ENCODE data around the gene AP3S2. TPM values are rescaled to one million over a fixed set of nuclear protein-coding genes. Genes with fewer than 3 reads are reported as not detected.
"Not testable (repeated sequence)": the region's sequence is repeated elsewhere in the genome, so short reads cannot be mapped to it uniquely, and the experiment has no call there.

Gene AP3S2
- 21.4 and 24.7 TPM in 2 replicates for total RNA-seq

DNA sequence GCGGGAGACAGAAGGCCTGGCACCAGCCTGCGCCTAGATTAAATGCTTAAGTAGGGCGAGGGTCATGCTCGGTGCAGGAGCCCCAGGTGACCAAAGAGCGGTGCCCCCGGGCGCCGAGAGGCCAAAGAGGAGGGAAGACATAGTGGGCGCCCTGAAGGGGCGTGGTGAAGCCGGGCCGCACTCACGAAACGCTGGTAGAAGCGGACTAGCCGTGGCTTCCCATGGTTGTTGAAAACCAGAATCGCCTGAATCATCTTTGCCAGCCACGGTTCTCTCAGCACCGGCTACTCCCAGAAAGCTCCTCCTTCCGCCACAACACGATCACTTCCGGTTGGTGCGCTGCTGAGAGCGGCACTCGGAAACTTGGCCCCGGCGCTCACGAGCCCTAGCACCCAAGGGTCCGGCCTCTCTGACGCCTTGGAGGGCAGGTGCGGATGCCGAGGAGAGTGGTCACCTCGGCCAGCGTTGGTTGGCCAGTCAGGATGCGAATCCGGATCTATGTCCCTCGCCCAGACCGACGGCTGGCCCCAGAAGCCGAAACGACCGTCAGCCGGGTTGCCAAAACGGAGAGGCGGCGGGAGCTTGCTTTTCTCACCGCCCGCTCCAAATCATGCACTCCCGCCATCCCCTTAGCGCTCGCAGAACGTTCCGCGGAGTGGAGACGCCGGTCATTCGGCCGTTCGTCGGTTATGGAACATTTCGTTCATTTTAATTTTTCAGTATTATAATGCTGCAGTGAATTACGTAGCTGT, at the start of gene AP3S2:
TSS of gene AP3S2 (minus strand) at position 299 of the 752 bp plus-strand sequence. CDS start at position 254, 45 bp downstream.
- H3K4me3 Mint-ChIP-seq: peak within 1 kb of the TSS; percentile 97
- peaks cover 7% of the 10 kb centered on the region for H3K36me3 Mint-ChIP-seq (ENCODE audit: low read depth)
- H3K27ac Mint-ChIP-seq: peak within 1 kb of the TSS; percentile 94
- intact Hi-C loops (cut with micrococcal nuclease): loop anchor here (1.0 to 10.0 kb wide), 13 partner anchors 19 to 1041 kb away; partner anchors contain the start of genes GDPGP1, HDDC3, IDH2 and MESP1
- H3K27me3 Mint-ChIP-seq (ENCODE audit: insufficient read depth): no peaks in the 10 kb centered on the region
- DNase-seq (ENCODE audit: low spot score): peak; percentile 87
- peaks cover 36% of the 10 kb centered on the region for H3K4me1 Mint-ChIP-seq (ENCODE audit: low read depth)
- no peaks in the 10 kb centered on the region for H3K9me3 Mint-ChIP-seq

DNA sequence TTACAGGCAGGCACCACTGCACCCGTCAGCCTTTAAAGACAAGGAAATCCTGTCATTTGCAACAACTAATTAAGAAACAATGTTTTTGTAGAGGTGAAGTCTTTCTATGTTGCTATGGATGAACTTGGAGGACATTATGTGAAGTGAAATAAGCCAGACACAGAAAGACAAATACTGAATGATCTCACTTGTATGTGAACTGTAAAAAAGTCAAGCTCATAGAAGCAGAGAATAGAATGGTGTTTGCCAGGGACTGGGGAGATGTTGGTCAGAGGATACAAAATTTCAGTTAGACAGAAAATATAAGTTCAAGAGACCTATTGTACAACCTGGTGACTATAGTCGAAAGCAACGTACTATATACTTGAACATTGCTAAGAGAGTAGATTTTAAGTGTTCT, 46.1 kb upstream of the AP3S2 start:
- no peak overlapping the region for H3K4me3 Mint-ChIP-seq
- no peak for DNase-seq (ENCODE audit: low spot score)
- peaks cover 2% of the 10 kb centered on the region for H3K36me3 Mint-ChIP-seq (ENCODE audit: low read depth)
- no peak overlapping the region for H3K27ac Mint-ChIP-seq
- H3K9me3 Mint-ChIP-seq: no peaks in the 10 kb centered on the region
- intact Hi-C loops (cut with micrococcal nuclease): loop anchor here (5.0 kb wide), 2 partner anchors 32 to 132 kb away; no protein-coding TSS in a partner anchor
- H3K4me1 Mint-ChIP-seq (ENCODE audit: low read depth): peaks cover 25% of the 10 kb centered on the region
- H3K27me3 Mint-ChIP-seq (ENCODE audit: insufficient read depth): peaks cover 24% of the 10 kb centered on the region

GRCh38 chr15:89939377-89939776, 45.6 kb upstream of the AP3S2 start:
- not testable (repeated sequence) for H3K27ac Mint-ChIP-seq; H3K36me3 Mint-ChIP-seq (ENCODE audit: low read depth); H3K4me3 Mint-ChIP-seq; DNase-seq (ENCODE audit: low spot score); H3K9me3 Mint-ChIP-seq
- intact Hi-C loops (cut with micrococcal nuclease): loop anchor here (5.0 kb wide), 2 partner anchors 33 to 133 kb away; no protein-coding TSS in a partner anchor
- peaks cover 24% of the 10 kb centered on the region for H3K27me3 Mint-ChIP-seq (ENCODE audit: insufficient read depth)
- H3K4me1 Mint-ChIP-seq (ENCODE audit: low read depth): peaks cover 25% of the 10 kb centered on the region

GRCh38 chr15:89937365-89938350, 43.9 kb upstream of the AP3S2 start:
- H3K4me1 Mint-ChIP-seq (ENCODE audit: low read depth): peaks cover 25% of the 10 kb centered on the region
- intact Hi-C loops (cut with micrococcal nuclease): loop anchor here (5.0 kb wide), 2 partner anchors 35 to 135 kb away; no protein-coding TSS in a partner anchor
- no peak for DNase-seq (ENCODE audit: low spot score)
- no peaks in the 10 kb centered on the region for H3K36me3 Mint-ChIP-seq (ENCODE audit: low read depth)
- H3K4me3 Mint-ChIP-seq: no peak overlapping the region
- H3K27me3 Mint-ChIP-seq (ENCODE audit: insufficient read depth): peaks cover 33% of the 10 kb centered on the region
- H3K9me3 Mint-ChIP-seq: no peaks in the 10 kb centered on the region
- H3K27ac Mint-ChIP-seq: no peak overlapping the region

GRCh38 chr15:89936786-89937265, 43.0 kb upstream of the AP3S2 start:
- intact Hi-C loops (cut with micrococcal nuclease): loop anchor here (5.0 kb wide), 2 partner anchors 35 to 135 kb away; no protein-coding TSS in a partner anchor
- peak overlapping the region; percentile 1 for H3K4me3 Mint-ChIP-seq
- no peaks in the 10 kb centered on the region for H3K9me3 Mint-ChIP-seq
- no peak overlapping the region for H3K27ac Mint-ChIP-seq
- no peak for DNase-seq (ENCODE audit: low spot score)
- peaks cover 25% of the 10 kb centered on the region for H3K4me1 Mint-ChIP-seq (ENCODE audit: low read depth)
- peaks cover 35% of the 10 kb centered on the region for H3K27me3 Mint-ChIP-seq (ENCODE audit: insufficient read depth)
- no peaks in the 10 kb centered on the region for H3K36me3 Mint-ChIP-seq (ENCODE audit: low read depth)

DNA sequence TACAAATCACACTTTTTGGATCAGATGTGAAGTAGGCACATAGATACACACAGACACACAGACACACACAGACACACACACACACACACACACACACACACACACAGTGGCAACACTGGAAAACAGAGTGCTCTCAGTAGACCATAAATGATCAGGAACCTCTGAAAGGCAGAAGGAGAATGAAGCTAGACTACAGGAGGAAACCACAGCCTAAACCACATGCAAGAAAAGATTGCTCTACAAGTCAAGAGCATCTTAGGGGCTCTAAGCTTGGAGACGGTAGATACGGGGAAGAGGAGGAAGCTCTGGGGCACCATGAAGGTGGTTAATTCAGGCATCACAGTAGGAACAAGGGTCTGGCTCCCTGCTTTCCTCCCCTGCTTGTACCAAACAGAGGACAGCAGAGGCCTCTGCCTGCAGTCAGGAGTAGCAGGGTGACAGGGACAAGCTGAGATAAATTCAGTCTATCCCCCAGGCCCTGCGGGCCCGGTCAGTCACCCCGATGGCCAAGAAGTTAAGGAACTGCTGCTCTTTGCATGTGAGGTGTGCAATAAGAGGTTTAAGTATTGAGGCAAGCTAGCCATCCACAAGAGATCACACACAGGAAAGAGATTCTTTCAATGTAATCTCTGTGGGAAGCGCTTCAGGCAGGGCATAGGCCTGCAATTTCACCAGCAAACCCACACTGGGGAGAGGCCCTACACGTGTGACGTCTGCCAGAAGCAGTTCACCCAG, 42.4 kb upstream of the AP3S2 start:
- Mint-ChIP-seq H3K9me3 (no peaks in the 10 kb centered on the region), H3K4me1 (ENCODE audit: low read depth) (peaks cover 25% of the 10 kb centered on the region), H3K27ac (no peak overlapping the region), H3K27me3 (ENCODE audit: insufficient read depth) (peaks cover 36% of the 10 kb centered on the region), H3K4me3 (peak overlapping the region; percentile 1), H3K36me3 (ENCODE audit: low read depth) (no peaks in the 10 kb centered on the region)
- intact Hi-C loops (cut with micrococcal nuclease): loop anchor here (5.0 kb wide), 2 partner anchors 36 to 136 kb away; no protein-coding TSS in a partner anchor
- peak; percentile 12 for DNase-seq (ENCODE audit: low spot score)

GRCh38 chr15:89932880-89933279, 39.1 kb upstream of the AP3S2 start:
- peaks cover 16% of the 10 kb centered on the region for H3K27me3 Mint-ChIP-seq (ENCODE audit: insufficient read depth)
- no peaks in the 10 kb centered on the region for H3K9me3 Mint-ChIP-seq
- no peak for DNase-seq (ENCODE audit: low spot score)
- H3K4me3 Mint-ChIP-seq: no peak overlapping the region
- intact Hi-C loops (cut with micrococcal nuclease): no loop called here
- H3K27ac Mint-ChIP-seq: no peak overlapping the region
- H3K36me3 Mint-ChIP-seq (ENCODE audit: low read depth): no peaks in the 10 kb centered on the region
- peaks cover 21% of the 10 kb centered on the region for H3K4me1 Mint-ChIP-seq (ENCODE audit: low read depth)

DNA sequence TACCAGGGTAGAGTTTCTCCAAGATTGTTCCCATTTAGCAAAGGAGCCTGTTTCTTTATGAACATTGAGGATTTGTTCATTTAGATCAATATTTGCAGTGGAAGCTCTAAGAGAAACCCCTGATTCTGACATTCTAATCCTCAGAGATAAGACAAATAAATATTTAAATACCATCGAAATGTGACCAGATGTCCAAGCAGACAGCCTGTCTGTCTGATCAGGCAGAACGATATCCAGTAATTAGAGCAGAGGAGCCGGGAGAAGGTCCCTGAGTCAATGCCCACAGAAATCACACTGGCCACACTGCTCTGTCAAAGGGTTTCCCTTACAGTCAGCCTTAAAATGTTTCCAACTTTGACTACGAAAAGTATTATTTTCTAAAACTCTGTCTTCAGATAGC, 34.6 kb upstream of the AP3S2 start:
- Mint-ChIP-seq H3K4me1 (ENCODE audit: low read depth) (no peaks in the 10 kb centered on the region), H3K36me3 (ENCODE audit: low read depth) (no peaks in the 10 kb centered on the region), H3K27ac (no peak overlapping the region), H3K9me3 (no peaks in the 10 kb centered on the region), H3K27me3 (ENCODE audit: insufficient read depth) (peaks cover 11% of the 10 kb centered on the region), H3K4me3 (no peak overlapping the region)
- intact Hi-C loops (cut with micrococcal nuclease): no loop called here
- DNase-seq (ENCODE audit: low spot score): no peak

DNA sequence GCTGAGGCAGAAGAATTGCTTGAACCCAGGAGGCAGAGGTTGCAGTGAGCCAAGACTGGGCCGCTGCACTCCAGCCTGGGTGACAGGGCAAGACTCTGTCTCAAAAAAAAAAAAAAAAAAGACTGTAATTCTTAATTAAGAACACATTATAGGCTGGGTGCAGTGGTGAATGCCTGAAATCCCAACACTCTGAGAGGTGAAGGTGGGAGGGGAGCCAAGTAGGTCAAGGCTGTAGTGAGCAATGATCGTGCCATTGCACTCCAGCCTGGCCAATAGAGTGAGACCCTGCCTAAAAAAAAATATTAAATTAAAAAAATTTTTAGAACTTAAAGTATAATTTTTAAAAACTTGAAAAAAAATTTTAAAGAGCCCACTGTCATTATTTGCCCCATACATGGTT, 32.4 kb upstream of the AP3S2 start:
- Mint-ChIP-seq H3K4me1 (ENCODE audit: low read depth) (no peaks in the 10 kb centered on the region), H3K36me3 (ENCODE audit: low read depth) (no peaks in the 10 kb centered on the region), H3K4me3 (no peak overlapping the region), H3K27me3 (ENCODE audit: insufficient read depth) (peaks cover 3% of the 10 kb centered on the region), H3K9me3 (no peaks in the 10 kb centered on the region), H3K27ac (no peak overlapping the region)
- intact Hi-C loops (cut with micrococcal nuclease): no loop called here
- DNase-seq (ENCODE audit: low spot score): no peak

GRCh38 chr15:89917442-89918101, 23.8 kb upstream of the AP3S2 start:
- Mint-ChIP-seq H3K36me3 (ENCODE audit: low read depth) (no peaks in the 10 kb centered on the region), H3K4me3 (no peak overlapping the region), H3K27me3 (ENCODE audit: insufficient read depth) (peaks cover 23% of the 10 kb centered on the region), H3K9me3 (no peaks in the 10 kb centered on the region), H3K4me1 (ENCODE audit: low read depth) (no peaks in the 10 kb centered on the region), H3K27ac (no peak overlapping the region)
- intact Hi-C loops (cut with micrococcal nuclease): no loop called here
- no peak for DNase-seq (ENCODE audit: low spot score)

DNA sequence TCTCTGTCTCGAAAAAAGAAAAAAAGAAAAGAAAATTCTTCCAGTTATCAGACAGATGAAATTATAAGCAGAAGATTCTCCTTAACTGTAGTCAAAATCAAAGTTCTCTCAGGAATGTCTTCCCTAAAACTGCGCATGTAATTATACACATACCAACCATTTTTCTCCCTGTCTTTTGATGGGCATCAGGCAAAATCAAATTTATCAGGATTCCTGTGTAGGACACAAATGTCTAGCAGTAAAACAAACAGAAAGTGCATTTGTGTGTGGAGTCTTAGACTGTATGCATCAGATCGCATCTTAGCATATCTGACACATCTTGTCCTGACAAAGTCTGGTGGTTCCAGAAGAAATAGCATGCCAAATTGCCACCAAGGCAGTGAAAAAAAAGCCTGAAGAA, 22.9 kb upstream of the AP3S2 start:
- no peaks in the 10 kb centered on the region for H3K4me1 Mint-ChIP-seq (ENCODE audit: low read depth)
- H3K27me3 Mint-ChIP-seq (ENCODE audit: insufficient read depth): peaks cover 30% of the 10 kb centered on the region
- H3K9me3 Mint-ChIP-seq: no peaks in the 10 kb centered on the region
- H3K27ac Mint-ChIP-seq: no peak overlapping the region
- H3K4me3 Mint-ChIP-seq: no peak overlapping the region
- intact Hi-C loops (cut with micrococcal nuclease): no loop called here
- H3K36me3 Mint-ChIP-seq (ENCODE audit: low read depth): no peaks in the 10 kb centered on the region
- no peak for DNase-seq (ENCODE audit: low spot score)

Data from activated T-helper 1 cell treated with anti-CD3 and anti-CD28 coated beads, Interleukin-12 subunit alpha, Interleukin-12 subunit beta, Interleukin-2, Interleukin-4 antibody, amounts not matched to agents 30 ng/mL and 10 ng/mL and 1 ng/mL, durations not matched to agents 14 hours and 24 hours and 36 hours (primary cell).